ENCODE data around the gene GRK2. TPM values are rescaled to one million over a fixed set of nuclear protein-coding genes. Genes with fewer than 3 reads are reported as not detected.

The GRK2 gene
- total and polyA plus RNA-seq, 9 of the 15 experiments (the other 6 are each of a cell fraction or from before 2014, with no cell fraction given) = 0.24 to 95.8 (median 56.5) TPM

- TF ChIP-seq, protein P1, sequence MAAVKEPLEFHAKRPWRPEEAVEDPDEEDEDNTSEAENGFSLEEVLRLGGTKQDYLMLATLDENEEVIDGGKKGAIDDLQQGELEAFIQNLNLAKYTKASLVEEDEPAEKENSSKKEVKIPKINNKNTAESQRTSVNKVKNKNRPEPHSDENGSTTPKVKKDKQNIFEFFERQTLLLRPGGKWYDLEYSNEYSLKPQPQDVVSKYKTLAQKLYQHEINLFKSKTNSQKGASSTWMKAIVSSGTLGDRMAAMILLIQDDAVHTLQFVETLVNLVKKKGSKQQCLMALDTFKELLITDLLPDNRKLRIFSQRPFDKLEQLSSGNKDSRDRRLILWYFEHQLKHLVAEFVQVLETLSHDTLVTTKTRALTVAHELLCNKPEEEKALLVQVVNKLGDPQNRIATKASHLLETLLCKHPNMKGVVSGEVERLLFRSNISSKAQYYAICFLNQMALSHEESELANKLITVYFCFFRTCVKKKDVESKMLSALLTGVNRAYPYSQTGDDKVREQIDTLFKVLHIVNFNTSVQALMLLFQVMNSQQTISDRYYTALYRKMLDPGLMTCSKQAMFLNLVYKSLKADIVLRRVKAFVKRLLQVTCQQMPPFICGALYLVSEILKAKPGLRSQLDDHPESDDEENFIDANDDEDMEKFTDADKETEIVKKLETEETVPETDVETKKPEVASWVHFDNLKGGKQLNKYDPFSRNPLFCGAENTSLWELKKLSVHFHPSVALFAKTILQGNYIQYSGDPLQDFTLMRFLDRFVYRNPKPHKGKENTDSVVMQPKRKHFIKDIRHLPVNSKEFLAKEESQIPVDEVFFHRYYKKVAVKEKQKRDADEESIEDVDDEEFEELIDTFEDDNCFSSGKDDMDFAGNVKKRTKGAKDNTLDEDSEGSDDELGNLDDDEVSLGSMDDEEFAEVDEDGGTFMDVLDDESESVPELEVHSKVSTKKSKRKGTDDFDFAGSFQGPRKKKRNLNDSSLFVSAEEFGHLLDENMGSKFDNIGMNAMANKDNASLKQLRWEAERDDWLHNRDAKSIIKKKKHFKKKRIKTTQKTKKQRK (IDR thresholded peaks at IDR 0.05; ENCODE audit: borderline replicate concordance, low read depth, low read length) = no peak
- TF ChIP-seq, protein P2, sequence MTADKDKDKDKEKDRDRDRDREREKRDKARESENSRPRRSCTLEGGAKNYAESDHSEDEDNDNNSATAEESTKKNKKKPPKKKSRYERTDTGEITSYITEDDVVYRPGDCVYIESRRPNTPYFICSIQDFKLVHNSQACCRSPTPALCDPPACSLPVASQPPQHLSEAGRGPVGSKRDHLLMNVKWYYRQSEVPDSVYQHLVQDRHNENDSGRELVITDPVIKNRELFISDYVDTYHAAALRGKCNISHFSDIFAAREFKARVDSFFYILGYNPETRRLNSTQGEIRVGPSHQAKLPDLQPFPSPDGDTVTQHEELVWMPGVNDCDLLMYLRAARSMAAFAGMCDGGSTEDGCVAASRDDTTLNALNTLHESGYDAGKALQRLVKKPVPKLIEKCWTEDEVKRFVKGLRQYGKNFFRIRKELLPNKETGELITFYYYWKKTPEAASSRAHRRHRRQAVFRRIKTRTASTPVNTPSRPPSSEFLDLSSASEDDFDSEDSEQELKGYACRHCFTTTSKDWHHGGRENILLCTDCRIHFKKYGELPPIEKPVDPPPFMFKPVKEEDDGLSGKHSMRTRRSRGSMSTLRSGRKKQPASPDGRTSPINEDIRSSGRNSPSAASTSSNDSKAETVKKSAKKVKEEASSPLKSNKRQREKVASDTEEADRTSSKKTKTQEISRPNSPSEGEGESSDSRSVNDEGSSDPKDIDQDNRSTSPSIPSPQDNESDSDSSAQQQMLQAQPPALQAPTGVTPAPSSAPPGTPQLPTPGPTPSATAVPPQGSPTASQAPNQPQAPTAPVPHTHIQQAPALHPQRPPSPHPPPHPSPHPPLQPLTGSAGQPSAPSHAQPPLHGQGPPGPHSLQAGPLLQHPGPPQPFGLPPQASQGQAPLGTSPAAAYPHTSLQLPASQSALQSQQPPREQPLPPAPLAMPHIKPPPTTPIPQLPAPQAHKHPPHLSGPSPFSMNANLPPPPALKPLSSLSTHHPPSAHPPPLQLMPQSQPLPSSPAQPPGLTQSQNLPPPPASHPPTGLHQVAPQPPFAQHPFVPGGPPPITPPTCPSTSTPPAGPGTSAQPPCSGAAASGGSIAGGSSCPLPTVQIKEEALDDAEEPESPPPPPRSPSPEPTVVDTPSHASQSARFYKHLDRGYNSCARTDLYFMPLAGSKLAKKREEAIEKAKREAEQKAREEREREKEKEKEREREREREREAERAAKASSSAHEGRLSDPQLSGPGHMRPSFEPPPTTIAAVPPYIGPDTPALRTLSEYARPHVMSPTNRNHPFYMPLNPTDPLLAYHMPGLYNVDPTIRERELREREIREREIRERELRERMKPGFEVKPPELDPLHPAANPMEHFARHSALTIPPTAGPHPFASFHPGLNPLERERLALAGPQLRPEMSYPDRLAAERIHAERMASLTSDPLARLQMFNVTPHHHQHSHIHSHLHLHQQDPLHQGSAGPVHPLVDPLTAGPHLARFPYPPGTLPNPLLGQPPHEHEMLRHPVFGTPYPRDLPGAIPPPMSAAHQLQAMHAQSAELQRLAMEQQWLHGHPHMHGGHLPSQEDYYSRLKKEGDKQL (CRISPR knock-in tag; IDR thresholded peaks at IDR 0.05; ENCODE audit: borderline replicate concordance) = no peak
- TF ChIP-seq GABPA (tag; conservative IDR thresholded peaks at IDR 0.05; ENCODE audit: low read depth) (peak; percentile 88), SIN3B (IDR thresholded peaks at IDR 0.05; ENCODE audit: low read depth) (0 out of 2 replicates have a peak, but pooled peaks have one; percentile 8), RCOR1 (IDR thresholded peaks at IDR 0.05; ENCODE audit: borderline replicate concordance in 1 of 2, low read depth in 2 of 2, low read length in 2 of 2) (peak in 1 of 2 experiments; percentile 54; a peak in 1 of 4 replicates), ZNF197 (CRISPR knock-in tag; IDR thresholded peaks at IDR 0.05; ENCODE audit: low read depth) (peak; percentile 88; the same call in 1 of the 2 replicates)
- TF ChIP-seq, protein P3, sequence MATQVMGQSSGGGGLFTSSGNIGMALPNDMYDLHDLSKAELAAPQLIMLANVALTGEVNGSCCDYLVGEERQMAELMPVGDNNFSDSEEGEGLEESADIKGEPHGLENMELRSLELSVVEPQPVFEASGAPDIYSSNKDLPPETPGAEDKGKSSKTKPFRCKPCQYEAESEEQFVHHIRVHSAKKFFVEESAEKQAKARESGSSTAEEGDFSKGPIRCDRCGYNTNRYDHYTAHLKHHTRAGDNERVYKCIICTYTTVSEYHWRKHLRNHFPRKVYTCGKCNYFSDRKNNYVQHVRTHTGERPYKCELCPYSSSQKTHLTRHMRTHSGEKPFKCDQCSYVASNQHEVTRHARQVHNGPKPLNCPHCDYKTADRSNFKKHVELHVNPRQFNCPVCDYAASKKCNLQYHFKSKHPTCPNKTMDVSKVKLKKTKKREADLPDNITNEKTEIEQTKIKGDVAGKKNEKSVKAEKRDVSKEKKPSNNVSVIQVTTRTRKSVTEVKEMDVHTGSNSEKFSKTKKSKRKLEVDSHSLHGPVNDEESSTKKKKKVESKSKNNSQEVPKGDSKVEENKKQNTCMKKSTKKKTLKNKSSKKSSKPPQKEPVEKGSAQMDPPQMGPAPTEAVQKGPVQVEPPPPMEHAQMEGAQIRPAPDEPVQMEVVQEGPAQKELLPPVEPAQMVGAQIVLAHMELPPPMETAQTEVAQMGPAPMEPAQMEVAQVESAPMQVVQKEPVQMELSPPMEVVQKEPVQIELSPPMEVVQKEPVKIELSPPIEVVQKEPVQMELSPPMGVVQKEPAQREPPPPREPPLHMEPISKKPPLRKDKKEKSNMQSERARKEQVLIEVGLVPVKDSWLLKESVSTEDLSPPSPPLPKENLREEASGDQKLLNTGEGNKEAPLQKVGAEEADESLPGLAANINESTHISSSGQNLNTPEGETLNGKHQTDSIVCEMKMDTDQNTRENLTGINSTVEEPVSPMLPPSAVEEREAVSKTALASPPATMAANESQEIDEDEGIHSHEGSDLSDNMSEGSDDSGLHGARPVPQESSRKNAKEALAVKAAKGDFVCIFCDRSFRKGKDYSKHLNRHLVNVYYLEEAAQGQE (IDR thresholded peaks at IDR 0.05; ENCODE audit: borderline replicate concordance) = no peak
- TF ChIP-seq, protein P3 (CRISPR knock-in tag; IDR thresholded peaks at IDR 0.05; ENCODE audit: low read depth) = 0 out of 2 replicates have a peak, but pooled peaks have one; percentile 39
Observed at GRCh38 chr11:67277231-67277961, 11.1 kb downstream of the GRK2 start (continued).

All from K562 (cell line).